GM12875 (cell line): Measurements from ENCODE around the gene UBR4.

Source experiments
- H3K4me3 ChIP-seq: one replicate; pipeline ENCODE4 v1.5.1; 2011; ENCODE audit warnings: low read depth, low read length, control low read depth
- TF ChIP-seq, protein P1 (sequence below): IDR thresholded peaks from 2 replicates; pipeline ENCODE4 v1.5.1; 2011; ENCODE audit warnings: low read depth, mild to moderate bottlenecking, control low read depth, inconsistent platforms, low read length, moderate library complexity, borderline replicate concordance; ENCODE audit not compliant: insufficient read depth

Gene UBR4

DNA sequence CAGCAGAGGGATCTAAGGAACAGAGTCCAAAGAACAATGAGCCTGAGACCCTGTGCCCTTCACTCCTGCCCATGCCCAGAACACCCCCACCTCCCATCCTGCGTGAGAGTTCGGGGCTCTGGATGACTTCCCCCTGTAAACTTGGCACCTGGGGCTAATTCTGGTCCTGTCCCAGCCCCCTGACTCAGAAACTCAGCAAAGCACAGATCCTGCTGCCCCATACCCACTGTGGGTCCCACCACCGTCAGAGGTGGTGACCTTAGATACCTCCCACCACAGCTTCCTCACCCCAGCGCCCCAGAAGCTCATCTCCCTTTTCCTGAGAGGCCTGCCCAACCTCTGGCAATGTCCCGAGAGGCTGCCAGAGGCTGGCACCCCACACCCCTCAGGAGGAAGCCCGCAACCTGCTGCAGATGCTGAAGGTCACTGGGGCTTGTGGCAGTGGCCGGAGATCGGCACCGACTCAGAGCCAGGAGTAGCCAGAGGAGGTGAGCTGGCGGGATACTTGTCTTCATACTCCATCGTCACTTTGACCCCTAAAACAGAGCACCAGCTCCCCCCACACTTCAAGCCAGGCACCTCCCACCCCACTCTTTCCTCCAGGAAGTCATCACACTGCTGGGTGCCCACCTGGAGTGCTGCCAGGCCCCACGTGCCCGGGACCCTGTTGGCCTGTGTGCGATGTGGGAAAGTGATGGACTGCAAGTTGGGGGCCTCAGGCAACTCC, 142.0 kb downstream of the UBR4 start:
- TF ChIP-seq, protein P1, sequence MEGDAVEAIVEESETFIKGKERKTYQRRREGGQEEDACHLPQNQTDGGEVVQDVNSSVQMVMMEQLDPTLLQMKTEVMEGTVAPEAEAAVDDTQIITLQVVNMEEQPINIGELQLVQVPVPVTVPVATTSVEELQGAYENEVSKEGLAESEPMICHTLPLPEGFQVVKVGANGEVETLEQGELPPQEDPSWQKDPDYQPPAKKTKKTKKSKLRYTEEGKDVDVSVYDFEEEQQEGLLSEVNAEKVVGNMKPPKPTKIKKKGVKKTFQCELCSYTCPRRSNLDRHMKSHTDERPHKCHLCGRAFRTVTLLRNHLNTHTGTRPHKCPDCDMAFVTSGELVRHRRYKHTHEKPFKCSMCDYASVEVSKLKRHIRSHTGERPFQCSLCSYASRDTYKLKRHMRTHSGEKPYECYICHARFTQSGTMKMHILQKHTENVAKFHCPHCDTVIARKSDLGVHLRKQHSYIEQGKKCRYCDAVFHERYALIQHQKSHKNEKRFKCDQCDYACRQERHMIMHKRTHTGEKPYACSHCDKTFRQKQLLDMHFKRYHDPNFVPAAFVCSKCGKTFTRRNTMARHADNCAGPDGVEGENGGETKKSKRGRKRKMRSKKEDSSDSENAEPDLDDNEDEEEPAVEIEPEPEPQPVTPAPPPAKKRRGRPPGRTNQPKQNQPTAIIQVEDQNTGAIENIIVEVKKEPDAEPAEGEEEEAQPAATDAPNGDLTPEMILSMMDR = no peak
- H3K4me3 ChIP-seq = no peak overlapping the region

DNA sequence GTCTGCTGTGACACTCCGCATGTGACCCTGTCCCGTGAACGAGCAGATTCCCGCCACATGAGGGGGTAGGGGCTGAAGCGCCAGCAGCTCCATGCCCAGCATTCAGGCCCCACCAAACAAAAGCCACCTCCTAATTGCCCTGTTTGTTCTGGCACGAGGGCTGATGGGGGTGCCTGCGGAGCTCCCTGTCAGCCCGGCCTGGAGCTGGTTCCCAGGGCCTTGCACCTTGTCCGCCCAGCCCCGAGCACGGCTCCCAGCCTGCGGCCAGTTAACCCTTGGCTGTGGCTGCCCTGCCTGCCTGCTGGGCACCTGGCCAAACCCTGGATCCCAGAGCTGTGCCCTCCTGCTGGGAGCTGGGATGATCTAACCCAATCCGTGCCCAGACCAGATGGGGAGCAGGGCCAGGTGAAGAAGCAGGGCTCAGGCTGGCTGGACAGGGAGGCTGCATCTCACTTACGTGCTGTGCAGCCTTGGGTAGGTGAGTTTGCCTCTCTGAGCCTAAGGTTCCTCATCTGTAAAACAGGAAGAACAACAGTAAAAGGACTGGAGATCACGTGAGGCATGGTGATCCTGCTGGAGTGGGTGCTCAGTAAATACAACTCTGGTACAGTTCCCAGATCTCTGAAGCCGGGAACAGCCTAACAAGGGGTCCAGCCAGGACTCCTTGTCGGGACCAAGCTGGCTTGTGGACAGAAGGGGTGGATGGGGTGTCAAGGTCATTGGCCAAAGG, 142.7 kb downstream of the UBR4 start:
- H3K4me3 ChIP-seq = no peak overlapping the region

DNA sequence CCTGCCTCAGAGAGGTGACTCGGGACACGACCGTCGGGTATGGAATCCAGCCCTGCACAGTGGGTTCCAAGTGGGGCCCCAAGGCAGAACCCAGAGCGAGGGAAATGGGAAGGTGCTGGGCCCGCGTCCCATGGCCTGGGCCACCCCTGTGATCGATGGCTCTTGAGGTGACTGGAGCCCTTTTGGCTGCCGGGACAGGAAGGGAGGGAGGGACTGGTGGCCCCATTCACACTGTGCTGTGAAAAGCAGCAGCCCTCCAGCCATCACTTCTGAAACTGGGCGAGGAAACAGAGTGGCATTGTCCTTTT, 143.2 kb downstream of the UBR4 start:
- TF ChIP-seq, protein P1 = no peak
- H3K4me3 ChIP-seq = no peak overlapping the region

More for the DNA sequence above, 142.7 kb downstream of the UBR4 start:
- TF ChIP-seq, protein P1 = no peak

DNA sequence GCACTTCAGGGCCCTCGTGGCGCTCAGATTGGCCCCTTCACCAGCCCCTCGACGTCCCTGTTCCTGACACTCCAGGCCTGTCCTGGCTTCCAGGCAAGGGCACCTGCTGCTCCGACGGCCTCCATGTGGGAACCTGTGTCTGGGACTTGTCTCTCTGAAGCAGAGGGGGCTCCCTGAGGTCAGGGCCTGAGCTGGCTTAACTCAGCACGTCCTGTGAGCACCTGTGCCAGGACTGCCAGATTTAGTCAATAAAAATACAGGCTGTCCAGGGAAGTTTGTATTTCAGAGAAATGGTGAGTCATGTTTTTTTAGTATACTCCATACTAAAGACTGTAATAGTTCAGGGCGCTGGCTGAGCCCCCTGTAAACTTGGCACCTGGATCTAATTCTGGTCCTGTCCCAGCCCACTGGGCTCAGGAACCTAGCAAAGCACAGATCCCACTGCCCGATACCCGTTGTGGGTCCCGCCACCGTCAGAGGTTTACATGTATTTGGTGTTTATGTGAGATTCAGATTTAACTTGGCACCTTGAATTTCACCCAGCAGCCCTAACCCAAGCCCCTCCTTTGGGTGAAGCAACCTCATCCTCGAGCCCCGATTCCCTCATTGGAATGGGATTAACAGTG, 143.7 kb downstream of the UBR4 start:
- TF ChIP-seq, protein P1 = no peak

DNA sequence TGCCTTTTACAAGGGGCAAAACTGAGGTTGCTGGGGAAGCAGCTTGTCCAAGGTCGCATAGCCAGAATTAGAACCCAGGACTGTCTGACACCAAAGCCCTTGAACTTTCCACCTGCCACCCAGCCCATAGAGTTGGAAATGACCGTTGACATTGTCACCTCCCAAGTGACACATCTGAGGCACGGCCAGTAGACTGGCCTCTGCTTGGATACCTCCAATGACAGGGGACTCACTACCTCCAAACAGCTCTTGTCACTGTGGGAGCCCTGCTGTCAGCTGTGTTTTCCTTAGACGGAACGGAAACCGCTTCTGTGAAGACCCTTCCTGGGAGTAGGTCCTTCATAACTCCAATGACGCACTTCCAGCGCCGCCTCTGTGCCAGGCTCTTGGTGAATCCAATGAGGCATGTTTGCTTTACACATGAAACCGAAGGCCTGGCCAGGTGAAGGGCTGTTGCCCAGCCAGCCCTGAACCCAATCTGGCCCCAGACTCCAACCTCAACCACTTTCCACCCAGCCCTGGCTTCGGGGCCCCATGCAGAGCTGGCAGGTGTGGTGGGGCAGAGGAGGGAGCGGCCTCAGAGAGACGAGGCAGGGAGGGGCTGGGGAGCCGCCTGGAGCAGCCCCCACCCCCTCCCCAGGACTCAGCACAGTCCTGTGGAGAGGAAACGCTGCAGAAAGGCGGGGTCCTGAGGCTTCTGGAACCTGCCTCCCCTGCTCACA, 144.4 kb downstream of the UBR4 start:
- TF ChIP-seq, protein P1 = no peak

More for the DNA sequence above, 143.7 kb downstream of the UBR4 start:
- no peak overlapping the region for H3K4me3 ChIP-seq

DNA sequence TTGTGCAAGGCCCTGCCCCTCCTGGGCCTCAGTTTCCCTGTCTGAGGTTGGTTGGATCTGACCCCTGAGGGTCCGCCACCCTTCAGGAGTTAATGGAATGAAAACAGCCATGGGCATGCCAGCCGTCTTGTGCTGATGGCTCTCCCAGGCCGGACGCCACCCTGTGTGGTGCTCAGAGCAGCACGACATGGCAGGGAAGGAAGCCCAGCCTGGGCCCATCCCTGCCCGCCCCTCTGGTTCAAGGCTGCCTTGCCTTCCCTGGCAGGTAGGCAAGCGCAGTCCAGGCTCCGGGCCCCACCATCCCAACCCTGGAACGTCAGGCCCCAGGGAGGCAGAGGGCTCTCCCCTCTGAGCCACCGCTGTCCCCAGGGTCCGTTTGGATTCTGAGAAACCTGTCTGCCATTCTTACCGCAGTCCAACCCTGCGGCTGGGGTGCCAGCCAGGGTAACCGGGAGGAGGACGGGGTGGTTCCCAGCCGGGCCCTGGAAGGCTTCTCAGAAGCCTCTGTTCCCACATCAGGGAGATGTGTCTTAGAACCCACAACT, 145.1 kb downstream of the UBR4 start:
- H3K4me3 ChIP-seq = no peak overlapping the region
- TF ChIP-seq, protein P1 = no peak

More for the DNA sequence above, 144.4 kb downstream of the UBR4 start:
- no peak overlapping the region for H3K4me3 ChIP-seq
